Measurements from ENCODE around the gene IL6ST.
"Not testable (repeated sequence)": the region's sequence is repeated elsewhere in the genome, so short reads cannot be mapped to it uniquely, and the experiment has no call there.

The IL6ST gene

DNA sequence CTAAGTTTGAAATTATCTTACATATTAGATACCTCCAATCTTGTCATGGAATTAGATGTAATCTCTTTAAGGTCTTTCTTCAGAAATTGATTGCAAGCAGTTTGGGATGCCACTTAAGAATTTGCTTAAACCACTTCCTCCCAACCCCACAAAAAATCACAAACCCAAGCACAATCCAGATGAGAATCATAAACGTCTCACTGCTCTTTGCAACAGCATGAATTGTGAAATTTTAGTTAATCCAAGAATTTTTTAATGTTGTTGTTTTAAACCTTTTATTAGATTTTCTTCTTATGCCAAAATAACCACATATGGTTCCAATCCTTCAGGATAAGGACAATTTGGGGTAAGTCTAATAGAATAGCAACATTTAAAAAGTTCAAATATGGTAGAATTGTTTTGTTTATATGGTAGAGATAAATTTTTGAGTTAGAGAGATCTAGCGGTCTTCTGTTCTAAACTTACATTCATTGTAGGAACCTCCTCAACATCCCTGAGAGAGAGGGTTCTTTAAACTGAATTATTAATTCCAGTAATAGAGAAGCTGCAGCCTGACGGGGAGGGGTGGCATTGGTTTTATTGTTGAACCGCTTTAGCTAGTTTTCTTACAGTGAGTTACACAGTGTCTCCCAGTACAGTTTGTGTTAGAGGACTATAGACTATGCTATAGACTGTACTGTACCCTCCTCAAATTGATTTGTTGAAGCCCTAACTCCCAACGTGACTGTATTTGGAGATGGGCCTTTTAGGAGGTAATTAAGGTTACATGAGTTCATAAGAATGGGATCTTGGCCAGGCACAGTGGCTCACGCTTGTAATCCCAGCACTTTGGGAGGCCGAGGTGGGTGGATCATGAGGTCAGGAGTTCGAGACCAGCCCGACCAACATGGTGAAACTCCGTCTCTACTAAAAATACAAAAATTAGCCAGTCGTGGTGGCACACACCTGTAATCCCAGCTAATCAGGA lies 24.8 kb upstream of the IL6ST start:
- Mint-ChIP-seq H3K27me3 (ENCODE audit: low read depth) (no peaks in the 10 kb centered on the region), H3K9me3 (peaks cover 6% of the 10 kb centered on the region), H3K4me1 (peaks cover 8% of the 10 kb centered on the region), H3K27ac (peak overlapping the region; percentile 81 to 92 (median 92)), H3K4me3 (no peak overlapping the region), H3K36me3 (ENCODE audit: low read depth) (peaks cover 5% of the 10 kb centered on the region)
- TF ChIP-seq, protein P1, sequence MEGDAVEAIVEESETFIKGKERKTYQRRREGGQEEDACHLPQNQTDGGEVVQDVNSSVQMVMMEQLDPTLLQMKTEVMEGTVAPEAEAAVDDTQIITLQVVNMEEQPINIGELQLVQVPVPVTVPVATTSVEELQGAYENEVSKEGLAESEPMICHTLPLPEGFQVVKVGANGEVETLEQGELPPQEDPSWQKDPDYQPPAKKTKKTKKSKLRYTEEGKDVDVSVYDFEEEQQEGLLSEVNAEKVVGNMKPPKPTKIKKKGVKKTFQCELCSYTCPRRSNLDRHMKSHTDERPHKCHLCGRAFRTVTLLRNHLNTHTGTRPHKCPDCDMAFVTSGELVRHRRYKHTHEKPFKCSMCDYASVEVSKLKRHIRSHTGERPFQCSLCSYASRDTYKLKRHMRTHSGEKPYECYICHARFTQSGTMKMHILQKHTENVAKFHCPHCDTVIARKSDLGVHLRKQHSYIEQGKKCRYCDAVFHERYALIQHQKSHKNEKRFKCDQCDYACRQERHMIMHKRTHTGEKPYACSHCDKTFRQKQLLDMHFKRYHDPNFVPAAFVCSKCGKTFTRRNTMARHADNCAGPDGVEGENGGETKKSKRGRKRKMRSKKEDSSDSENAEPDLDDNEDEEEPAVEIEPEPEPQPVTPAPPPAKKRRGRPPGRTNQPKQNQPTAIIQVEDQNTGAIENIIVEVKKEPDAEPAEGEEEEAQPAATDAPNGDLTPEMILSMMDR (IDR thresholded peaks at IDR 0.05; ENCODE audit: unreplicated experiment in 3 of 3), result no peak

DNA sequence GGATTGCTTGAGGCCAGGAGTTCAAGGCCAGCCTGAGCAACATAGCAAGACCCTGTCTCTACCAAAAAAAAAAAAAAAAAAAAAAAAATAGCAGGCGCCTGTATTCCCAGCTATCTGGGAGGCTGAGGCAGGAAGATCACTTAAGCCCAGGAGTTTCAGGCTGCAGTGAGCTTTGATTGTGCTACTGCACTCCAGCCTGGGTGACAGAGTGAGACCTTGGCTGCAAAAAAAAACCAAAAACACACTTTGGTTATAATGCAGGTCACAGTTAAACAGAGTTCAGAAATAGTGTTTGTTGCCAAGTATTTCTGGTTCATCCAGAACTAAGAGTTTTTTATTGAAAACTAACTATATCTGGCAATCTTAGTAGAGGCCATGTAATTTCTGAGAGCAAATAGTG lies 24.1 kb upstream of the IL6ST start:
- no peaks in the 10 kb centered on the region for H3K27me3 Mint-ChIP-seq (ENCODE audit: low read depth)
- TF ChIP-seq, protein P1 (IDR thresholded peaks at IDR 0.05; ENCODE audit: unreplicated experiment in 3 of 3), result no peak
- peaks cover 6% of the 10 kb centered on the region for H3K9me3 Mint-ChIP-seq
- peak overlapping the region; percentile 81 to 92 (median 92) for H3K27ac Mint-ChIP-seq
- peaks cover 5% of the 10 kb centered on the region for H3K36me3 Mint-ChIP-seq (ENCODE audit: low read depth)
- peaks cover 8% of the 10 kb centered on the region for H3K4me1 Mint-ChIP-seq
- H3K4me3 Mint-ChIP-seq, result no peak overlapping the region

DNA sequence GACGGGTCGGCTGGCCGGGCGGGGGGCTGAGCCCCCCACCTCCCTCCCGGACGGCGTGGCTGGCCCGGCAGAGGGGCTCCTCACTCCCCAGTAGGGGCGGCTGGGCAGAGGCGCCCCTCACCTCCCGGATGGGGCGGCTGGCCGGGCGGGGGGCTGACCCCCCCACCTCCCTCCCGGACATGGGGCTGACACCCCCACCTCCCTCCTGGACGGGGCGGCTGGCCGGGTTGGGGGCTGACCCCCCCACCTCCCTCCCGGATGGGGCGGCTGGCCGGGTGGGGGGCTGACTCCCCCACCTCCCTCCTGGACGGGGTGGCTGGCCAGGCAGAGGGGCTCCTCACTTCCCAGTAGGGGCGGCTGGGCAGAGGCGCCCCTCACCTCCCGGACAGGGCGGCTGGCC lies 19.9 kb upstream of the IL6ST start:
- H3K27me3 Mint-ChIP-seq (ENCODE audit: low read depth); H3K36me3 Mint-ChIP-seq (ENCODE audit: low read depth); H3K27ac Mint-ChIP-seq; H3K4me3 Mint-ChIP-seq: not testable (repeated sequence)
- peaks cover 12% of the 10 kb centered on the region for H3K9me3 Mint-ChIP-seq
- H3K4me1 Mint-ChIP-seq, result peaks cover 13% of the 10 kb centered on the region

DNA sequence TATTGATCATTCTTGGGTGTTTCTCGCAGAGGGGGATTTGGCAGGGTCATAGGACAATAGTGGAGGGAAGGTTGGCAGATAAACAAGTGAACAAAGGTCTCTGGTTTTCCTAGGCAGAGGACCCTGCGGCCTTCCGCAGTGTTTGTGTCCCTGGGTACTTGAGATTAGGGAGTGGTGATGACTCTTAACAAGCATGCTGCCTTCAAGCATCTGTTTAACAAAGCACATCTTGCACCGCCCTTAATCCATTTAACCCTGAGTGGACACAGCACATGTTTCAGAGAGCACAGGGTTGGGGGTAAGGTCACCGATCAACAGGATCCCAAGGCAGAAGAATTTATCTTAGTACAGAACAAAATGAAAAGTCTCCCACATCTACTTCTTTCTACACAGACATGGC lies 19.2 kb upstream of the IL6ST start:
- H3K27ac Mint-ChIP-seq; H3K27me3 Mint-ChIP-seq (ENCODE audit: low read depth); H3K4me3 Mint-ChIP-seq; H3K36me3 Mint-ChIP-seq (ENCODE audit: low read depth); H3K4me1 Mint-ChIP-seq: not testable (repeated sequence)
- peaks cover 12% of the 10 kb centered on the region for H3K9me3 Mint-ChIP-seq

DNA sequence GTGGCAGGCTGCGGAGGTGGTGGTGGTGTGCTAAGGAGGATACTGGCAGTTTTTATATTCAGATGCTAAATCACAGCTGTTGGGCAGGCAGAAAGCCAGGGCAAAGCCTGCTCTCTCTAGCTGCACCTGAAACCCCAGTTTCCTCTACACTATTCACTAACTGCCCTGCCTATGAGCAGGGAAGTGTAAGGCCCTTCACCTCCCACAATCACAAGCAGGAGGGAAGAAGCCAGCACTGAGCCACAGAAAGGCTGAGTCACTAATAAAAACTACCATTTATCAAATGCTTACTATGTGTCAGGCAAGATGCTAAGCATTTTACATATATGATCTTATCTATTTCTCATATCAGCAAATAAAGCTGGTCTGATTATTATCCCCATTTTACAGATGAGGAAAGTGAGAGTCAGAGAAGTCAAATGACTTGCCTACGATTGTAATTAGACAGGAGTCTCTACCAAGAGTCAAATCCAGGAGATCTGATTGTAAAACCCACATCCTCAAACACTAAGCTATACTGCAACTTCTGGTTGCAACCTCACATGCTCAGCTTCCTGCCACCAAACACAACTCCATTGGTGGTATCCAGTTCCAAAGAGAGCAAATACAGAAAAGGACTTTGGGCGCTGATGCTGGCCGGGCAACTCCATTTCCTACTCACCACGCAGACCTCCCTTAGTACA lies 17.7 kb upstream of the IL6ST start:
- TF ChIP-seq, protein P1 (IDR thresholded peaks at IDR 0.05; ENCODE audit: unreplicated experiment in 3 of 3), result no peak
- no peak overlapping the region for H3K4me3 Mint-ChIP-seq
- H3K27me3 Mint-ChIP-seq (ENCODE audit: low read depth), result no peaks in the 10 kb centered on the region
- H3K27ac Mint-ChIP-seq, result peak overlapping the region; percentile 8 to 31 (median 22)
- peaks cover 9% of the 10 kb centered on the region for H3K4me1 Mint-ChIP-seq
- peaks cover 12% of the 10 kb centered on the region for H3K9me3 Mint-ChIP-seq
- H3K36me3 Mint-ChIP-seq (ENCODE audit: low read depth), result peaks cover 5% of the 10 kb centered on the region

DNA sequence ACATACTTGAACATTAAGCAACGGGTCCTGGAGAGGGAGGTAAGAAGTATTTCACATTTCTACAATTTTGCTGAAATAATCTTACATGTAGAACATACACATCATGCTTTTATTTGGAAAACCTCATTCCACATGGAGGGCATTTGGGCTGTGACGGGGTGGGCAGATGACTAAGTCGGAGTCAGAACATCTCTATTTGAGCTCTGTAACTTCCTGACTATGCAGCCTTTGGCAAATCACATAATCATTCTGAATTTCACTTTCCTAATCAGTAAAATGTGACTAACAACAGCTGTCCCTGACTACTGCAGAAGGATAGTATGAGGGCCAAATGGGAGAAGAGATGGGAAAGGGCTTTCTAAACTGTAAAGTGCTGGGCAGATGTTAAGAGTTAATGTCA lies 17.1 kb upstream of the IL6ST start:
- Mint-ChIP-seq H3K36me3 (ENCODE audit: low read depth) (peaks cover 5% of the 10 kb centered on the region), H3K9me3 (peaks cover 12% of the 10 kb centered on the region), H3K4me3 (no peak overlapping the region), H3K27me3 (ENCODE audit: low read depth) (no peaks in the 10 kb centered on the region), H3K4me1 (peaks cover 9% of the 10 kb centered on the region), H3K27ac (peak overlapping the region; percentile 8 to 31 (median 22))
- TF ChIP-seq, protein P1 (IDR thresholded peaks at IDR 0.05; ENCODE audit: unreplicated experiment in 3 of 3), result no peak

Data from nephron (organoid).